GM21423 (cell line): Measurements from ENCODE around the gene MOCOS.

ENCODE experiments used
- ATAC-seq: cut with Tn5 transposase; IDR thresholded peaks from one replicate; pipeline ENCODE4 v1.9.1; 2021; ENCODE audit warnings: mild to moderate bottlenecking, moderate library complexity; ENCODE audit not compliant: unreplicated experiment

Gene MOCOS

DNA sequence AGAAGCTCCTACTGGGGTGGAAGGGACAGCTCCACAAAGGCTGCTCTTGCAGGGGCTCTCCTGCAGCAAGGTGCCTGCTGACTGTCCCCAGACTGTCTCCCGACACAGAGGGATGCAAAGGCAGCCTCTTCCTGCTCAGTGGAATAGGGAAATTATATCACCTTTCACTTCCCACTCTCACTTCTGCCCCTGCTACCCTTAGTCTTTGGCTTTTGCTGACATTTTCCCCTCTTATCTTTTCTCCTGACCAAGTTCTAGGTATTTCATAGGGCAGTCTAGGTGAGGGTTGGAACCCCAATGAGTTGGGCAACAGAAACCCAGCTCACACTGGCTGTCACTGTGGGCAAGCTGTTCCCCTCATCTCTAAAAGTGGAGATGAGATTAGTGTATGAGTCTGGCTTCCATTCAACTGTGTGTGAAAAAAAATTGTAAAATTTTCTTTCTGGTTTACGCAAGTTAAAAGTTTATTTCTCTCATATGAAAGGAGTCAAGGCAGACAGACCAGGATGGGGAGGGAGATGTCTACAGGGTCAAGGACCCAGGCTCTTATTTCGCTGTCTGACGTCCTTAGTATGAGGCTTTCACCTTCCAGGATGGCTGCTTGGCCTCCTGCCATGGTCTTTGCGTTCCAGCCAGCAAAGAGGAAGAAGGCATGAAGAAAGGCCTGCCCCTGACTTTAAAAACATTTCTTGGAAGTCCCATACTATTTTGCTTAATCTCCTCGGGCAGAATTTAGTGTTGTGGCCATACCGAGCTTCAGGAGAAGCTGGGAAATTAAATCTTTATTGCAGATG, 7.5 kb upstream of the MOCOS start:
- ATAC-seq = no peak

DNA sequence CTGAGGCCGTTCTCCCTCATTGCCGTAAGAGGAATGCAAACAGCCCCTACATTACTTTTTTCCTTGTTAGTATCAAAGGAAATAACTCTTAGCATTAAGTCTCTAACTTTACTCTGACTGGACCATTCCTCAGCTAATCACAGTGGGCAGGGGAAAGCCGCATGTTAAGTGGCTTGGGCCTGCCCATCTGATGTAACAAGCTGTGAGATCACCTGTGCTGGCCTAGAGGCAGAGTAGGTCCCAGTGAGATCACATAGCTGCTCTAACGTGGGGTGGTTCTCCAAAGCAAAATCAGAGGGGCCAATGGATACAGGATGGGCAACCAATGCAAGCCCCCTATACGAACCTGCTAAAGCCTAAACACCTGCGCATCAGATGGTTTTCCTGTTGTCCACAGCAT, 5.9 kb upstream of the MOCOS start:
- ATAC-seq = no peak

DNA sequence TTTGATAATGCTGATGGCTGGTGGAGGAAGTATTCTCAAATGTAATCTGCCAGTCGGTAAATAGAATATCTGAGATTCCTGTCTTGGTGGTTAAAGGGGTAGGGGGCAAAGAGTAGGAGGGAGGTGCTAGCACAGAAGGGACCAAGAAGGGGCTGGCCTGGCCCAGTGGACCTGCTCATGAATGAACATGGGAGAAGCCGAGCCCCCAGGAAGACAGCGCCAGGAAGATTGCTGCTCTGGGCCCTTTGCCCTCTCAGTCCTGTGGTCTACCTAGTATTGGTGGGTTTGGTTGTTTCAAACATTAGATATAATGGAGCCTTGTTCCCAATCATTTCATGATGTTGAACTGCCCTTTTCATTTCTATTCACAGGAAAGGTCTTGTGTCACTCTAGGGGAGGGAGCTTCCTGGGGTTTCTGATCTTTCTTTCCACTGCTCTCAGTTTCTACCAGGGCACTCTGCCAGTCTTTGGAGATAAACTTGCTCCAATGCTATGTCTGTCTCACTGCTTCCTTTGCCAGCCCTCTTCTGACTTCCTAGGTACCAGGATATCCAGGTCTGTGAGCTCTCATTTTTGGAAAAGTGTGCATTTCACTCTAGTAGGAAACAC, 5.3 kb upstream of the MOCOS start:
- ATAC-seq = no peak

DNA sequence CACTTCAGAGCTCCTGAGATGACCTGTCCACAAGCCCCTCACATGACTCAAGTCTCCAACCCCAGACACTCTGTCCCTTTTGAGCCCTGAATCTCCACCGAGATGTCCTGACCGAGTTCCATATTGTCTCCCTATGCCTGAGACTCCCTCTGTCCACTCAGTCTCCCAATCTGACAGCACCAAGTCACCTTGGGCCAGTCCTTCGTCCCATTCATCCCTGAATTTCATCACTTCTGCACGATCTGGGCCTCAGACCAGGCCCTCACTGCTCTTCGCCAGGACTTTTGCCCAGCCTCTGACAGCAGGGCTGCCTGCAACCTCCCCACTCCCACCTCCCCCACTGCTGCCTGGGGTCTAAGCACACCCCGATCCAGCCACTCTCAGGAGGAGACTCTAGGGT, 4.3 kb upstream of the MOCOS start:
- no peak for ATAC-seq

DNA sequence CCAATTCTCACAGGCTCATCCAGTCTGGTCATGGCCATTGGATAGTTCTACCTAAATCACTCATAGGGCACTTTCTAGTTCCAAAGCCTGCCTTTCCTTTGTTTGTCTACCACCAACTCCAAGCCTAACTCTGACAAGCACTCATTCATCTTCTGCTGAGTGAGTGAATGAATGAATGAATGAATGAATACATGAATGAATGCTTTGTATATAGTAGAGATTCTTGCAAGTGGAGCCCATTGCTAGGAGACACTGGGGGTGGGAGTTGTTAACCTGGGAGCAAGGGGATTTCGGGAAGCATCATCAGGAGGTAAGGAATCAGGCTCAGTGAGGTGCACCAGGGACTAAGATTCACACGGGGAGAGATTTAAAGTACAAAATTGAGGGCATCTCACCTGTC, 3.3 kb upstream of the MOCOS start:
- no peak for ATAC-seq

DNA sequence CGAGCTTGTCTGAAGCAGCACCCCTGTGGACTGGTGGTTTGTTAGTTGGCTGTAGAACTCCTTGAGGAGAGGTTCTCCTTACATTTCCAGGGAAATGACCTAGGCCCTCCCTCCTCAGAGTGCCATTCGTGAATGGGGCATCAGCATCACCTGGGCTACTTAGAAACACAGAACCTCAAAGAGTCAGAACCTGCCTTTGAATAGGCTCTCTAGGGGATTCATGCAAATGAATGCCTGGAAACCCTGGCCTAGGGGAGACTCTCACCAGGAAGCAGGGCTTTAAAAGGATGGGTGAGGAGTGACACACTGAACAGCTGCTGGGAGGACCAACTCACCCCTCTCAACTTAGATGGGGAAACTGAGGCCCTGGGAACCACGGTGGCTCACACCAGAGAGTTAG, 2.1 kb upstream of the MOCOS start:
- ATAC-seq = no peak

DNA sequence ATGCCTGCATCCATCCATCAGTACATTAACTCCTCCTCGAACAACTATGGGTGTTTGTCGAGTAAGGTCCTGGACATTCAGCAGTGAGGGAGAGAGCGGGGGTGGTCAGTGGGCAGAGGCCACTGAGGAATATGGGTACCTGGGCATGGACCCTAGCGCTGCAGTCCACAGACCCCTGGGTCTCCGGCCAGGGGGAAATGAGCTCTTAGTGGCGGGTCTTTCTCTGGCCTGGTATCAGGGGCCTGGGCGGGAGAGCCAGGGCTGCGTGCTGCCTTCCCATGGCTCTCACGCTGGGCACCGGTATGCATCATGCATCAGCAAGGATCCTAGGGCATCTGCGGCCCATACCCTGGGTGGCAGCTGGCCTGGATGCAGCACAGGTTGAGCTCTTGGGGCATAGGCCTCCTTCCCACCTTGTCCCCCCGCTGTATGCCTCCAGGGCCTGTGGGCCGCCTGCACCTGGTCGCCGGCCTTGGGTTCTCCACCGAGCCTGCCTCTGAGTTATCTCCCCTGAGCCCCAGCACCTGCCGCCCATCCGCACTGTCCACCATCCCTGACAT, 1.3 kb upstream of the MOCOS start:
- ATAC-seq = no peak

DNA sequence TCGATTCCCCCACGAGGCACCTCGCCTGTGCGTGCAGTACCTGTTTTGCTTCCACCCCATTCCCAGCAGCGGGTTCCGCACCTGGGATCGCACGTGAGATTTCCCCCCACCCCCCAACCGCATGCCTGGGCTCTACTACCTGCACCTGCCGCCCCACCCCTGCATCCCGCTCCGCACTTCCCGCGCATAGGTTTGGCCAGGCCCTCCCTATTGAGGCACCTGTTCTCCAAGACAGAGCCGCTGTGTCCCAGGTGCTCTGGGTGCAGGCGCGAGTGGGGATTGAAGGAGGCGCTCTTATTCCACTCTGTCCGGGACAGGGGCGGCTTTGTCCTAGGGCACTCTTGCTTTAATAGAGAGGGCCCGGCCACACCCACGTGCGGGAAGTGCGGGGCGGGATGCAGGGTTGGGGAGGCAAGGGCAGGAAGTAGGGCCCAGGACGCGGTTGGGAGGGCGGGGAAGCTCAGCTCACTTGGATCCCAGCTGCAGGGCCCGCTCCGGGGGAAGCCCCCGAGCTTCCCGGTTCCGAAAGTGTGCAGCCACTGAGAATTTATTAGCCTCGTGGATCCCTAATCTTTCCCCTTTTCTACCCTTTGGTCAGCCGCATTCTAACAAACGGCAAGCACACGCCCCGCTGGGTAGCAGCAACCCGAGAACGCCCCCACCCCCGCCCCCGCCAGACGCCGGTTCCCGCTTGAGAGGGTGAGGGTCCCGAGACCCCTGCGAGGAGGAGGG, 670 bp upstream of the MOCOS start:
- no peak for ATAC-seq

DNA sequence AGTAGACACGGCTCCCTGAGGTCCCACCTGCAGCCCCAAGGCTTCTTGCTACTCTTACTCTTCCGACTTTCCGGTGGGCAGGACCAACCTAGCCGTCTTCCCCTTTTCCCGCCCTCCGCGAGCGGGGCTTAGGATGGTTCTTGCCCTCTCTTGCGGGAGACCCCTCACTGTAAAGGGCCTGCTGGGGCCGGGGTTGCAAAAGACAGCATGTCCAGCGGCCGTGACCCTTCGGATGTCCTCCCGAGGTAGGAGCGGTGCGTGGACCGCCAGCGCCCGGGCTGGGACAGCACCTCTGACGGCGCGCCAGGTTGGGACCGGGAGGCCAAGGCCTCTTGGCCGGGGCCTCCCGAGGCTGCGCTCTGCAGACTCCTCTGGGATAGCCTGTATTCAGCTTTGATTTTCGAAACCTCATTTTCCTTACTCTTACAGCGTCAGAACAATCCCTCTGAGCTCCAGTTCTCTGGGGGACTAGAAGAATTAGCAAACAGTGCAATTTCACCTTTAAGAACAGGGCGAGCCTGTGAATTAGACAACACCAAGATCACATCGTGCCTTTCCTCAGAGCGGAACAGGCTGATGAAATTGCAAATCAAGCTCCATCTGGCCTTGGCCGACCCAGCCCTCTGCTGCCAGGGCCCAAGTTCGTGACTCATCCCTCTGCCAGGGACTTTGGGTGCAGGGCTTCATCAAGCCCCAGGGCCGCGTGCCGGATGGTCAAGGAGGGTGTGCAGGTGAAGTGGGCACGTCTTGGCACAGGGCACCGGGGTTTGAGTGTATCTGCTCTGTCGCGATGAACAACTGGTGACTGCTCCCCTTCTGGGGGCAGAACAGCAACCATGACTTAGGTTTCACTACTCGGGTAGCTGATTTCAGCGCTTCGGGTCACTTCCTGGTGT, 777 bp downstream of the MOCOS start:
- ATAC-seq = no peak

DNA sequence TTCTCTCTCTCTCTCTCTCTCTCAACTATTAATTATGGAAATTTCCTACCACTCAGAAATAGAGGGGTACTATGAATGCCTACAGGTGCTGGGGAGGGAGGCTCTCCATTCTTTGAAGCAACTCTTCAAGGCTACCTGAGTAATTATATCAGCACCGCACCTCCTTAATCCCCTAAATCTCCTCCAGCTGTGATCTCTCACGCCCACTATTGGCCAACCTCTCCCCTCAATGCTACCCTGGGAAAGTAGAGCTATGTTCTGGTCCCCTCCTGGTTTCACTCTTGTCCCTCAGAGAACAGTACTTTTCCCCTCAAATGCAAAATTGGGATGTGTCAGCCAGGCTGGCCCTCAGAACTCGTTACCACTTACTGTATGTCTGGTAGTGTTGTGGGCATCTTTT, 1.6 kb downstream of the MOCOS start:
- no peak for ATAC-seq

DNA sequence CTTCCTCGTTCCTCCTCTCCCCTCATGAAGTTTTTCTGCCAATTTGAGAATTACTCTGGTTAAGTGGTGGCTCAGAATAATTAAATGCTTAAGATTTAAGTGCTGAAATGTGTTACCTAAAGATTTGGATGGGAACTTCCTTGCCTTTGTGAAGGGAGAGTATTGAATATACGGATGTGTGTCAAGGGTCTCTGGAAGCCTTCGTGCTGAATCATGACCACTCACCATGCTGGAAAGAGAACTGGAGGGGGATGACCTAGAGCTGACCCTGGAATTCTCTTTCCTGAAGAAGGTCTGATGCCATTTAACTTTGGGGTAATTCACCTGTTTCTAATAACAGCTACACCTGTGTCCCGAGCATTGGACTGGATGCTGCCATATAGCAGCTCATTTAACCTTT, 2.2 kb downstream of the MOCOS start:
- no peak for ATAC-seq

DNA sequence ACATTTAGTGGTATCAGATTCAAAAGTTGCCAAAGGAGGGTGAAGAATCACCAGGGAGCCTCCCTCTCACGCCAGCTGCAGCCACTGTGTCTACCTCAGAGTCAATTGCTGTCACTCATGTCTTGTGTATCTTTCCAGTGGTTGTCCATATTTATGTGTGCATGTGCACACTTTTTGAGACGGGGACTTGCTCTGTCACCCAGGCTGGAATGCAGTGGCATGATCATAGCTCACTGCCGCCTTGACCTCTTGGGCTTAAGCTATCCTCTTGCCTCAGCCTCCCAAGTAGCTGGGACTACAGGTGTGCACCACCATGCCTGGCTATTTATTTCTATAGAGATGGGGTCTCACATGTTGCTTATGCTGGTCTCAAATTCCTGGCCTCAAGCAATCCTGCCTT, 4.0 kb downstream of the MOCOS start:
- no peak for ATAC-seq

DNA sequence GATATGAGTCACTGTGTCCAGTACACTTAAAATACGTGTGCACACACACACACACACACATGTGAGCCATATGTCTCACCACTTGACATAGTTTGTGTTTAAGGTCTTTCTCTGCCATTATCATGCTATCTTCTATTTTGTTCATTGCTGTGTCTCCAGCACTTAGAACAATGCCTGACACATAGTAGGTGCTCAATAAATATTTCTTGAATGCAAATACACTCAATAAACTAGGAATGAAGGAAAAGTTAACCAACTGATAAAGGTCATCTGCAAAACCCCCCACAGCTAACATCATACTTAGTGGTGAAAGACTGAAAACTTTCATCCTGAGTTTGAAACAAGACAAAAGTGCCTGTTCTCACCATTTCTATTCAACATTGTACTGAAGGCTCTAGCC, 4.4 kb downstream of the MOCOS start:
- ATAC-seq = no peak

DNA sequence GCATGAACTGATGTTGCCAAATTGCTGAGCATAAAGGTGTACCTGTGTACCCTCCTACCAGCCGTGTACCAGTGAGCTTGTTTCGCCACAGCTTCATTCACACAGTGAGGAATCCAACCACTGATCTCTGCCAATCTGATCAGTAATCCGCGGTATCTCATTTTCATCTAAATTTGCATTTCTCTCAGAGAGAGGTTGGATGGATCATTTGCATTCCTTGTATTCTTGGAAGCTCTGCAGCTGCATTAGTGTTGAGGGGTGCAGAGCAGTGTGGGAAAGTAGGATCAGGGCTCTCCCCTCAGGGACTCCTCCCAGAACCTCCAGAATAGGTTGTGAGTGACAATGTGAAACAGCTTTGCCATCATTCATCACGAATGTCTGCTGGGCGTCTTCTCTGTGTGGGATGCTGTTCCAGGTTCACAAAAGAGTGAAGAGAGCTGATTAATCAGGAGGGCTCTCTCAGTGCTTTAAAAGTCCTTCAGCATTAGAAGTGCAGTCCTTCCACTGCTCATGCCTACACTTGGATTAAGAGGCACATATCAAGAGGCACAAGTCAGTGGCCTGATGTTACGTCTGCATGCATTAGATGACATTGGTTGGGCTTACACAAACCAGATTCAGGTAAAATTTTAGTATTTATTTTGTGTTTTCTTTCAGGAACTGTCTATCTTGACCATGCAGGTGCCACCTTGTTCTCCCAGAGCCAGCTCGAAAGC, 7.5 kb downstream of the MOCOS start:
- no peak for ATAC-seq

DNA sequence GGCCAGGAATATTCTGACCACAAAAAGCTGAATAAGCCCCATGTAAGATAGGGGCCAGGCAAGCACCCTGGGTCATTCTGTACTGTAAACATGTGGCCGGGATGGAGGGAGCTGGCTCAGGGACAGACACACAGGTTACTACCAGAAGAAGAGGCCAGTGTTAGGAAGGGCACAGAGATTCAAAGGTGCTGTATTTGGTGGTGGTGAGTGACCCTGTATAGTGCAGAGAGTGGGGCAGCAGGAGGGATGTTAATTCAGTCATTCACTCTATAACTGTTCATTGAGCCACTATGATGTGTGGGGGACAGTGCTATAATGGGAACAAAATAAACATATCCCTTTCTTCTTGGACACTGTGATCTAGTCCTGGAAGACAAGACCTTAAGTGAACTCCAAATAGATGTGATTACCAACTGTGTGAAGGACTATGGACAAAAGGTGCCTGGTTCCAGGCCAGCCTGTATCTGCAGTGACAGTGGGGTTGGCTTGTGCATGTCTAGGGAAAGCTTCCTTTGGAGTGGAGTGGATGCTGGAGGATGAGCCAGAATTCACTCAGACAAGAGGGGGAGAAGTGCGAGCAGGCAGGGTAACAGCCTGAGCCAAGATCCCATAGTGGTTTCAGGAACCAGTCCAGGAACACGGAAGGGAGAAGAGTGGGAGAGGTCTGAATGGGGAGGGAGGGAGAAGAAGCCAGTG, 8.3 kb downstream of the MOCOS start:
- ATAC-seq = no peak

DNA sequence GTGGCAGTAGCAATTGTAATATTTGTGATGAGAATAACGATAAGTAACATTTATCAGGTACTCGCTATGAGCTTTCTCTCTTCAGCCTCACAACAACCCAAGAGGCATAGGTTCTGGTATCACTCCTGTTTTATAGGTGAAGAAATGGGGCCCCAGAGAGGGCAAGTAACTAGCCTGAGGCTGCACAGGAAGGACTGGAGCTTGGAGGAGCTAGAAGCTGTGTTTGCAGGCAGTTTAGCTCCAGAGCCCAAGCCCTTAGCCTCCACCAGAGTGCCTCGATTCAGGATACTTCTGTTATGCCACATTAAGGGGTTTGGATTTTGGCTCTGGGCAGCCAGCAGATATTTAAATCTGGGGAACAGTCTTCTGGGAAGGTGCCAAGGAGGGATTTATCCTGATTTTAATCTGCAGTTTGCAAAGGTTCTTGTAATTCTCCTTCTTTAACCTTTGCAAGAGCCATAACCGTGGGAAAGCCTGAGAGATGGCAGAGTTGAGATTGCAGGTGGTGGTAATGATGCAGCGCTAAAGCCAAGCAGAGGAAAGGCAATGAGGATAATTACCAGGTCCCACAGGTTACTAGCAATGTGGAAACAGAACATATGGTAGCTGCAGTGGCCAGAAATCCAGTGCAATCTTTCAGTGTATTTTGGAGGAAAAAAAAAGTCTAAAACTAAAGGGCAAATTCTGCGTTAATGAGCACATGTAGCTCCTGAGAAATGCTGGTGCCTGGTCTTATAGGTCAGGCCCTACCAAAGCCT, 9.1 kb downstream of the MOCOS start:
- no peak for ATAC-seq

DNA sequence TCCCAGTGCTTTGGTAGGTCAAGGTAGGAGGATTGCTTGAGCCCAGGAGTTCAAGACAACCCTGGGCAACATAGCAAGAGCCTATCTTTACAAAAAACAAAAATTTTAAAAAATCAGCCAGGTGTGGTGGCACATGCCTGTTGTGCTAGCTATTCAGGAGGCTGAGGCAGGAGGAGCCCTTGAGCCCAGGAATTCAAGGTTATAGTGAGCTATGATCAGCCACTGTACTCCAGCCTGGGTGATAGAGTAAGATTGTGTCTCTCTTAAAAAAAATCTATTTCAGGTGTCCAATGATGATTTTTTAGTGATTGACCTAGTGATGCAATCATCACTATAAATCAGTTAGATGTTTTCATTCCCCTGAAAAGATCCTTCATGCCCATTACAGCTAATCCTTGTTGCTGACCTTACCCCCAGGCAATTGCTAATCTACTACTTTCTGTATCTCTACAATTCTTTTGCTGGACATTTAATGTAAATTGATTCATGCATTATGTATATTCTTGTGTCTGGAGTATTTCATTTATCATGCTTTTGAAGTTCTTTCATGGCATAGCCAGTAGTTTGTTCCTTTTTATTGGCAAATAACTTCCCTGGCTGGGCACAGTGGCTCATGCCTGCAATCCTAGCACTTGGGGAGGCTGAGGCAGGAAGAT, 10.3 kb downstream of the MOCOS start:
- no peak for ATAC-seq

DNA sequence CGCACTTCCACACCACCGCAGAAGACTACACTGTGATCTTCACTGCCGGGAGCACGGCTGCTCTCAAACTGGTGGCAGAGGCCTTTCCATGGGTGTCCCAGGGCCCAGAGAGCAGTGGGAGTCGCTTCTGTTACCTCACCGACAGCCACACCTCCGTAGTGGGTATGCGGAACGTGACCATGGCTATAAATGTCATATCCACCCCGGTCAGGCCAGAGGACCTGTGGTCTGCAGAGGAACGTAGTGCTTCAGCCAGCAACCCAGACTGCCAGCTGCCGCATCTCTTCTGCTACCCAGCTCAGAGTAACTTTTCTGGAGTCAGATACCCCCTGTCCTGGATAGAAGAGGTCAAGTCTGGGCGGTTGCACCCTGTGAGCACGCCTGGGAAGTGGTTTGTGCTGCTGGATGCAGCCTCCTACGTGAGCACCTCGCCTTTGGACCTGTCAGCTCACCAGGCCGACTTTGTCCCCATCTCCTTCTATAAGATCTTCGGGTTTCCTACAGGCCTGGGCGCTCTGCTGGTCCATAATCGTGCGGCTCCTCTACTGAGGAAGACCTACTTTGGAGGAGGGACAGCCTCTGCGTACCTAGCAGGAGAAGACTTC, 12.5 kb downstream of the MOCOS start:
- no peak for ATAC-seq
